Esophagus squamous epithelium (tissue), 5 donors: ENCODE measurements around the gene TTC13. TPM values are rescaled to one million over a fixed set of nuclear protein-coding genes. Genes with fewer than 3 reads are reported as not detected.
"Not testable (repeated sequence)": the region's sequence is repeated elsewhere in the genome, so short reads cannot be mapped to it uniquely, and the experiment has no call there.

Experiments used
- DNase-seq: peaks from one replicate; lab custom pipeline; 2025; lab: John Stamatoyannopoulos, UW
- H3K27ac ChIP-seq, 4 donors: fragments of 200-600 bp; sonication (generic); one replicate each; pipeline ENCODE4 v1.5.1; 2016 to 2019; ENCODE audit warnings: mild to moderate bottlenecking in 1 of 4
- H3K27me3 ChIP-seq, 4 donors: fragments of 200-600 bp; sonication (generic); 1 replicate in 3 of 4; 2 replicates in 1 of 4; pipeline versions ENCODE4 v1.5.1 to v1.6.0; 2017 to 2021; ENCODE audit warnings: antibody characterized with exemption in 1 of 4
- H3K36me3 ChIP-seq, 3 donors: fragments of 200-600 bp; sonication (generic); one replicate each; pipeline ENCODE4 v1.5.1; 2016 to 2019
- H3K4me1 ChIP-seq, 3 donors: fragments of 200-600 bp; sonication (generic); one replicate each; pipeline ENCODE4 v1.5.1; 2017 to 2019
- H3K4me3 ChIP-seq, 4 donors: fragments of 200-600 bp; sonication (generic); 1 replicate in 3 of 4; 2 replicates in 1 of 4; pipeline ENCODE4 v1.5.1; 2016 to 2019; ENCODE audit warnings: mild to moderate bottlenecking in 2 of 4, moderate library complexity in 1 of 4
- H3K9me3 ChIP-seq, 3 donors: fragments of 200-600 bp; sonication (generic); one replicate each; pipeline ENCODE4 v1.5.1; 2016 to 2019
- CTCF ChIP-seq, 6 experiments: fragments of 450-650 bp in 4 of 6; fragments of 200-600 bp in 2 of 6; sonication (generic) in 2 of 6; IDR thresholded peaks; one replicate each; pipeline ENCODE4 v1.5.1; 2016 to 2019; ENCODE audit warnings: antibody characterized with exemption in 6 of 6, mild to moderate bottlenecking in 4 of 6, moderate library complexity in 4 of 6
- POLR2A ChIP-seq, 4 donors: fragments of 450-650 bp; IDR thresholded peaks; one replicate each; pipeline ENCODE4 v1.6.1; 2017; ENCODE audit warnings: antibody characterized with exemption in 4 of 4, mild to moderate bottlenecking in 4 of 4, moderate library complexity in 3 of 4
- WGBS, 2 donors: methylation state at CpG; one replicate each; pipeline ENCODE4 v1.1.5; 2018; 5-methylcytosine and 5-hydroxymethylcytosine counted together
- intact Hi-C: fragments of 100-400 bp; cut with DNase I; formaldehyde crosslinking; loops from one replicate; pipeline ENCODE4 v1.15.0; 2022
- total RNA-seq, 4 donors: library from RNA; depleted of rRNA; stranded (reverse); fragments of >200 nt; gene quantifications; one replicate each; pipeline ENCODE4 v1.1.0, GENCODE V29; 2016
- donor health status: DM: yes; HTN: yes; CAD: no.

TTC13 gene
- total RNA-seq, 4 donors from 2014 or later: 7.7 to 18.0 (median 11.3) TPM

GRCh38 chr1:231023150-231023549 is 44.5 kb upstream of the TTC13 start:
- intact Hi-C loops: no loop called here
- 86 to 97% methylated on average over 3 to 5 of the region's 9 CpGs for WGBS, 2 donors
- H3K27me3 ChIP-seq: no peaks in the 10 kb centered on the region
- peaks cover 4 to 47% (median 28%) of the 10 kb centered on the region in 3 donors for H3K4me1 ChIP-seq
- peaks cover 0 to 5% (median 0%) of the 10 kb centered on the region in 3 donors for H3K36me3 ChIP-seq
- TF ChIP-seq CTCF (IDR thresholded peaks at IDR 0.05) (no peak), POLR2A (IDR thresholded peaks at IDR 0.05) (no peak)
- no peak for DNase-seq
- H3K9me3 ChIP-seq: no peaks in the 10 kb centered on the region
- H3K27ac ChIP-seq: no peak overlapping the region
- H3K4me3 ChIP-seq: no peak overlapping the region

GRCh38 chr1:231022543-231022942 is 43.9 kb upstream of the TTC13 start:
- H3K27ac ChIP-seq, H3K9me3 ChIP-seq, H3K27me3 ChIP-seq, intact Hi-C loops, DNase-seq, H3K4me3 ChIP-seq, H3K36me3 ChIP-seq: not testable (repeated sequence)
- peaks cover 4 to 46% (median 26%) of the 10 kb centered on the region in 3 donors for H3K4me1 ChIP-seq
- 85 to 94% methylated on average over 2 to 3 of the region's 7 CpGs for WGBS, 2 donors

- H3K27ac ChIP-seq: peak overlapping the region in 2 of 4 donors; percentile 76 to 81
- DNase-seq: no peak
- TF ChIP-seq CTCF (IDR thresholded peaks at IDR 0.05): no peak
- TF ChIP-seq POLR2A (IDR thresholded peaks at IDR 0.05): no peak
Observed at GRCh38 chr1:231021540-231022031, 42.9 kb upstream of the TTC13 start.

GRCh38 chr1:231020816-231021215 is 42.2 kb upstream of the TTC13 start:
- no peak for DNase-seq
- WGBS, 2 donors: 45 to 54% methylated on average over 6 to 7 of the region's 7 CpGs
- TF ChIP-seq CTCF (IDR thresholded peaks at IDR 0.05) (no peak), POLR2A (IDR thresholded peaks at IDR 0.05) (no peak)
- H3K27ac ChIP-seq: peak overlapping the region; percentile 52 to 81 (median 75)
- H3K4me3 ChIP-seq: no peak overlapping the region
- peaks cover 4 to 50% (median 27%) of the 10 kb centered on the region in 3 donors for H3K4me1 ChIP-seq
- H3K27me3 ChIP-seq: no peaks in the 10 kb centered on the region
- intact Hi-C loops: no loop called here
- H3K36me3 ChIP-seq: peaks cover 0 to 5% (median 0%) of the 10 kb centered on the region in 3 donors
- no peaks in the 10 kb centered on the region for H3K9me3 ChIP-seq

More at GRCh38 chr1:231021540-231022031, 42.9 kb upstream of the TTC13 start:
- no peak overlapping the region for H3K4me3 ChIP-seq
- no peaks in the 10 kb centered on the region for H3K27me3 ChIP-seq
- intact Hi-C loops: no loop called here
- no peaks in the 10 kb centered on the region for H3K9me3 ChIP-seq
- WGBS, 2 donors: 69 to 78% methylated on average over 12 of the region's 12 CpGs
- peaks cover 4 to 47% (median 27%) of the 10 kb centered on the region in 3 donors for H3K4me1 ChIP-seq
- H3K36me3 ChIP-seq: peaks cover 0 to 5% (median 0%) of the 10 kb centered on the region in 3 donors

DNA sequence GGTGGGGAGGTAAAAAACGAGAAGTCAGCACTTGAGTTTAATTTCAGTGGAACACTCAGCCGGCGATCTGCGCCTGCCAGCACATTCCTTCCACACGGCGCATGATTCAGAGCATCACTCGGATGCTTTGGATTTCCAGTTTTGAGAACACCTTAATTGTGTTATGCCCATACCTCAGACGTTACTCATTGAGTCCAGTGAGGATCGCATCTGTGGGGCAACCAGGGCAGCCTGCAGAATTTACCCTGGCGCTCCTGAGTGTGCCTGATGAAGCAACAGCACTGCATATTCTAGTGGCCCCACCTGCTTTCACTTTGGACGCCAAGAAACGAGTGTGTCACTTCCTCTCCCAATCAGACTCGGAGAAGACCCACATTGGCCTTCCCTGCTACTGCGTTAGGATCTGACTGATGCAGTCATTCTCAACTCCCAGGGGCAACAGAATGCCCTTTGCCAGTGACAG is 41.5 kb upstream of the TTC13 start:
- 42 to 62% methylated on average over 13 to 14 of the region's 14 CpGs for WGBS, 2 donors
- Histone ChIP-seq H3K27ac (peak overlapping the region; percentile 52 to 81 (median 75)), H3K36me3 (peaks cover 0 to 5% (median 0%) of the 10 kb centered on the region in 3 donors), H3K27me3 (no peaks in the 10 kb centered on the region), H3K4me3 (peak overlapping the region in 2 of 4 donors; percentile 8 to 30), H3K4me1 (peaks cover 4 to 51% (median 27%) of the 10 kb centered on the region in 3 donors), H3K9me3 (no peaks in the 10 kb centered on the region)
- no peak for DNase-seq
- intact Hi-C loops: no loop called here
- TF ChIP-seq POLR2A (IDR thresholded peaks at IDR 0.05): no peak
- peak in 1 of 6 experiments; percentile 80 for TF ChIP-seq CTCF (IDR thresholded peaks at IDR 0.05)
